Amniotic stem cell (primary cell): Measurements from ENCODE around the gene AGAP1.

ENCODE experiments used
- DNase-seq: peaks from one replicate; lab custom pipeline; 2025; lab: John Stamatoyannopoulos, UW

Gene AGAP1

GRCh38 chr2:235489897-235490296 is 3.9 kb upstream of the AGAP1 start:
- DNase-seq: no peak

DNA sequence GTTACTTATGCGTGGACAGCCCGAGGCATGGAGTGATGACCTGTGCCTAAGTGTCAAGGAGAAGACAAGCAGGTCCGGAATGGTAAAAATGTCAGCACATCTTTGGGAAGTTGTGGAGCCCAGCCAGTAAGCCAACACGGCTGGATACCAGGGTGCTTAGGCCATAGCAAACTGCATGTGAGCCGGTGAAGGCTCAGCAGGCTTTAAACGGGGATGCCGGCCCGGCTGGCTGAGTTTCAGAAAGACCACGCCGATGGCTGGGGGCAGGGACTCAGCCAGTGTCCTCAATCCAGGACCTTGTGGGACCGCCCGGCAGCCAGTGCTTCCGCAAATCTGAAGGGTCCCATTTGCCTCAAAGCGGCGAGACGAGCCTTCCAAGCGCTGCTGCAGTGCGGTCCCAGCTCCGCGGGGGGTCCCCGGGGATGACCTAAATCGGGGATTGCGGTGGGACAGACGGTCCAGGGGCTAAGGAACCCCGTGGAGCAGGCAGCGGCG is 946 bp upstream of the AGAP1 start:
- no peak for DNase-seq

GRCh38 chr2:235493402-235493774 is 455 bp upstream of the AGAP1 start:
- no peak for DNase-seq

DNA sequence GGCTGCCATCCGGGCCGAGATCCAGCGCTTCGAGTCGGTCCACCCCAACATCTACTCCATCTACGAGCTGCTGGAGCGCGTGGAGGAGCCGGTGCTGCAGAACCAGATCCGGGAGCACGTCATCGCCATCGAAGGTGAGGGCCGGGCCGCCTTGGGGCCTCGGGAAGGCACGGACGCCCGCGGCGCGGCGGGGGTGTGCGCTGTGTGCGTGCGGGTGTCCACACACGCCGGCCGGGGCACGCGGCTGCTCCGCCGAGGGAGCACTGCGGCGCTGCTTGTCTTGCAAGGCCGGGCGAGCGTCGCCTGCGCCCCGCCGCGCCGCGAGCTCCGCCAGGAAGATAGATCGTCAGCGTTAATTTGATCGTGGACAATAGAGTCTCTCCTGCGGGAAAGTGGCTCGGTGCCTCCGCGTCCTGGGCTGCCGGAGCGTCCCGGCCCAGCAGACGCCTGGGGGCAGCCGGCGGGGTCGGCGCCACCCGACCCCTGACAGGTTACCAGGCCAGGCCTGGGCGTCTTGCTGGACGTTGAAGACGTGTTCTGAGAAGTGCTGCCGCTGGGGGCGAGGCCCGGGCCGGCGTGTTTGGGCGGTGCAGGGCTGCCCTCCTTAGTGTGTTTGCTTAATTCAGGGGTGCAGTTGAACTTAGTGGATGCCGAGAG is 1.0 kb downstream of the AGAP1 start:
- DNase-seq: peak; percentile 13

DNA sequence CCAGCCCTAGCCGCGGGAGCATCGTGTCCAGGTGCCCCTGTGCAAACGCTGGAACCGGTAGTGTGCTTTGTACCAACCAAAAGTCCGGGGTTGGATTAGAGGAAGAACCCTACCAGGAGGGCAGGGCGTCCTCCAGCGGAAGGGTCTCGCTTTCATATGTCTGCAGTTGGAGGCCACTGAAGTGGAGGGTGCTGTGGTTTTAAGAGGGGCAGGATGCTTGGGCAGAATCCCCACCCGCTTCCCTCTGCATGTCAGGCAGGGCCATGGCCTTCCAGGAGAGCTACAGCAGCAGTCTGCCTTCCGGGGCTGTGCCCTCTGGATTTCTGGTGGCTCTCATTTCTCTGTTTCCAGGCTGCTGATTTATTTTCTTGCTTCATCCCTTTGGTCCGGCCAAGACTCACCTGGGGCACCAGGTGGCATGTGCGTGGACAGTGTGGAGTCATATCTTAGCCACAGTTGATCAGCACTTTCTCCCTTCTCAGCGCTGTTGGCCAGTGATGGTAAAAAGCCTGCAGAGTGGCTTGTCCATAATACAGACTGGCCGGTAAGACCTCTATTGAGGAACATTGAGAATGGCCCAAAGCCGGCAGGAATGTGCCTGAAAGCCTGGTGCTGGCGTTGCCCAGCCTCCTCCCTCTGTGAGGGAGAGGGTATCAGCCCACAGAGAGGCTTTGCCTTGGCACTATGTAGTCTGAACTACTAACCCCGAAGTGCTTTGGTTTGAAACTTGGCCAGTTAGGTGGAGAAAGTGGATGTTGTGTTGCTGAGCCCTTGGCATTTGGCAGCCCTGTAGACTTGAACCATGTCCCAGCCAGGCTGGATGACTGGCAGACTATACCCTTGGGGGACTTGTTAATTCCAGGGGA is 1.8 kb downstream of the AGAP1 start:
- no peak for DNase-seq

DNA sequence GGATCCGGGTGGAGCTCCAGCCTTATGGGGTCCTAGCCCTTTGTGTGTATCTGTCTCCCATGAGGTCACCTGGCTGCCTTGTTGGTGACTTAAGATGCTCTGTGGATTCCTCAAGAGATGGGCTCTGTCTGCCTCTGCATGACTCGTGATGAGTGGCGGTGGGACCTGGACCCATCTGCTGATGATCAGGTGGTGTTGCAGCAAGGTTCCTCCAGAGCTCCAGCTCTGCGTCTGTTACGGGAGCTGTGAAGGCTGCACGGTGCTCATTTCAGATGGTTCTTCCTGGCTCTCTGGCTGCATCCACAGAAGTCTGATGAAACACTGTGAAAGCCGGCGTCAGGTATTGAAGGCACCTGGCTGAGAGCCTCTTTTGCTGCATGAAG is 2.4 kb downstream of the AGAP1 start:
- DNase-seq: no peak

GRCh38 chr2:235497096-235497495 is 3.3 kb downstream of the AGAP1 start:
- no peak for DNase-seq

DNA sequence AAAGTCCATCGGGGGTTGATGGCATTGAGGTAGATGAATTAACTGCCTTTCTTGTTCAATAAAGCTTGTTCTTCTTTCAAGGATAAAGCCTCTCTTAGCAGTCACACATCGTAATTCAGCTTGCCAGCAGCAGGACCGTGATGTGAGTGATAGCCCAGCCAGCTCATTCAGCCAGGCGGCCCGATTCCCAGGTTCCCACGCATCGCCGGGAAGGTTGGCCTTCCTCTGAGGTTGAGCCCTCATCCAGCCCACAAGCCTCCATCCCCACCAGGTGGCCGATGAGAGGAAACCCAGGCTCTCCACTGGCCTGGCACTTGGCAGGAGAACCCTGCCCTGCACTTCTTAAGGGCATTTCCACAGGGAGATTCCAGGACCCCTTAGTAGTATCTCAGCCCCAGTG is 4.7 kb downstream of the AGAP1 start:
- no peak for DNase-seq

DNA sequence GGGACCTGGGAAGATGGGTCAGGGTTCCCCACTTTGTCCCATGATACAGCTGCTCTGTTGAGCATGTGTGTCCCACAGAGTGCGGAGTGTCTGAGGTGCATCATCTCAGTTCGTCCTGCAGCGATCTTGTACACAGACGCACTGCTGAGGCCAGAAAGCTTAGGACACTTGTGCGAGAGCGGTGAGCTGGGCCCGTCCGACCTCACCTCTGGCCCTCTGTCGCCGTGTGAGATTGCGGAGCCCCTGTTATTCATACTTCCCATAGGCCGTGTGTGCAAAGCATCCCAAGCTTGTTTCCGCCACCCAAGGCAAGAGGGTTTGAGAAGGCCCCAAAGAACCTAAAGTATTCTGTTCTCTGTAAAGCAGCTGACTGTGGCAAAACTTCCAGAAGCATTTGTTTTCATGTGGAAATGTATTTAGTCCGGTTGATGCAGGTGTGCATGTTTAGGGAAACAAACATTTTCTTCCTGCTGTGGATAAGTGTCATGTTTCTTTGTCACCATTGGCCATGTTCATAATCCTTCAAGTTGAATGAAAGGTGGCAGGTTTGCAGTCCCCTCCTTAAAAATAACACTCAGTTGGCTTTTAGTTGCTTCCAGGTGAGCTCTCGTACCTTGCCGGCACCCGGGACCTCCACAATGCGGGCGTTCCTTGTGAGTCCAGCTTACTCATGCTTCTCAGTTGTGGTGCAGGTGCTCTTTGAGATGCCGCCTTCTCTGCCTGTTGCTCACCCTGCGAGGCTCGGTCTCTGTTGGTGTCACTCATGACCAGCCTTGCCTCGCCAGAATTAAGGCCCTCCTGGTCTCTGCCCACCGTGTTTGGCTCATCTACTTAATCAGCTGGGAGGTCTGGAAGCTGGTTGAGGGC is 5.3 kb downstream of the AGAP1 start:
- DNase-seq: no peak

DNA sequence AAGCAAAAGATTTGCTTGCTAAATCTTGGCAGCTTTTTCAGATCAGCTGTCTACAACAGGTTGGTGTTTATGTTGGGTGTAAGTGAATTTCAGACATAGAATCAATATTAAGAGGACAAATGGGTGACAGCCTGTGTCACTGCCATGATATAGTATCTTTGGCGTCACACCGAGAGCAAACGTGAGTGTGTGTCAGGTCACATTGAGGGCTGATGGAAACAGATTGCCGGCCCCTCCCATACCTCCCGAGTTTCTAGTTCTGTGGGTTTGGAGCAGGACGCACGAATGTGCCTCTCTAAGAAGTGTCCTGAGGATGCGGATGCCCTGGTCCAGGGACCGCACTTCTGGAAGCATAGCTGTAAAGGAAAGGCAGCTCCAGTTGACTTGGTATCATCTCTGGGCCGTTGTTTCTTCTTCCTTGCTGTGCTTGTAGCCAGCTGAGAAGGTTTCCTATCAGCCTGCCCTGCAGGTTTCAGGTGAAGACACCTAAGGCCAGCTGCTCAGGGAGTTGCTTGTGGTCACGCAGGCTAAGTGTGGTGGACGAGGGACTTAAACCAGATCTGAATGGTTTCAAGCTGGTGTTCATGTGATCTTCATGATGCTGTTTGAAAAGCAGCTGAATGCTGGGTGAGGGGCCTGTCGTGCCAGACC is 6.4 kb downstream of the AGAP1 start:
- DNase-seq: no peak

DNA sequence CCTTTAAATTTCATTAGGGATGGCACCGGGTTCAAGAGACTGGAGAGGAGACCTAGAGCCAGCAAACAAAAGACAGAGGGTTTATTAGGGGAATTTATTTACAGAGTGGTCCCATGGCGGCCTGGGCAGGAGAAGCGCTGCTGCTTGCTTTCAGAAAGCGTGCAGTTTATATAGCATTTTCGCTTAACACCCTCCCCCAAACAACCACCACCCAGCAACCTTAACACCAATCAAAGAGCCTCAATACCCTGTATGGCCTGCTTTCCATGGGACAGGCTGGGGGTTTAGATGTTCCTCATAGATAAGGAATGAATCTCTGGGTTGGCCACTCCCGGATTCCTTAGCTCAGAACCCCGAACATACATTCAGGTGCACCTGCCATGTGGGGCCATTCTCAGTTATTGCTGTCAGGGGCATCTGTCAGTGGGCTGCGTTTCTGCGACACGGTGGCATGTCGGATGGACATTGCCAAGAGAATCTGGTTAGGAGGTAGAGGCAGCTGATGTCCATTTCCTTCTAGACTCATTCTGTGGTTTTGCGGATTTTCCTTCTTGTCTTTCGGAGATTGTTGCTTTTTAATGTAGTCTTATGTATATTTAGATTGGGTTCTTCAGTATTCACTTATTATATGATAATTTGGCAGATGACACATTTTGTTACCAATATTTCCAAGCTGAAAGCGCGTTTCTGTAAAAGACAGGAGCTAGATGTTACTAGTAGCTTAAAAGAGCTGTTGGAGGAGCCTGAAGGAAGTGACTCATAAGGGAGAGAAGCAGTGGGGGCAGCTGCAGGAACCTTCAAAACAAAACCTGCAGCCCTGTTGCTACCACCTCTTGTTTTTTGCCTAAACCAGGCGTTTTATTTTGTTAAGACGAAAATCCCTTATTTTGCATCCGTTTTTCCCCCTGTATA is 7.2 kb downstream of the AGAP1 start:
- DNase-seq: peak; percentile 20

GRCh38 chr2:235501673-235502031 is 7.8 kb downstream of the AGAP1 start:
- no peak for DNase-seq

DNA sequence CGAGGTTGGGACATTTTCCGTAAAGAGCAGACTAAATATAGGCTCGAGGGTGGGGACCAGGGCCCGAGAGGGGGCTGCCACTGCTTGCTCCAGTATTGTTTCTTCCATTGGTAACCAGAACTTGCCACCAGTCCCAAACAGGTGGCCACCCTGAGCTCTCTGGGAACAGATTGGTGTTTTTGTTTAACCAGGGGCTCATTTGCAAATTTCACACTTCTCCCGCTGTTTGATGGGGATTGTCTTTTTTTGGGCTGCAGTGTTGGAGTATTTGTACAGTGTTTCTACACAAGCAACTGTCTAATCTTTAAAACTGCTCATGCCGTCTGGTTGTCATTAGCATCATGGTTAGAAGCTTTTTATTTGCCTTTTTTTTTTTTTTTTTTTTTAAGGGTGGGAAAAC is 8.5 kb downstream of the AGAP1 start:
- no peak for DNase-seq

DNA sequence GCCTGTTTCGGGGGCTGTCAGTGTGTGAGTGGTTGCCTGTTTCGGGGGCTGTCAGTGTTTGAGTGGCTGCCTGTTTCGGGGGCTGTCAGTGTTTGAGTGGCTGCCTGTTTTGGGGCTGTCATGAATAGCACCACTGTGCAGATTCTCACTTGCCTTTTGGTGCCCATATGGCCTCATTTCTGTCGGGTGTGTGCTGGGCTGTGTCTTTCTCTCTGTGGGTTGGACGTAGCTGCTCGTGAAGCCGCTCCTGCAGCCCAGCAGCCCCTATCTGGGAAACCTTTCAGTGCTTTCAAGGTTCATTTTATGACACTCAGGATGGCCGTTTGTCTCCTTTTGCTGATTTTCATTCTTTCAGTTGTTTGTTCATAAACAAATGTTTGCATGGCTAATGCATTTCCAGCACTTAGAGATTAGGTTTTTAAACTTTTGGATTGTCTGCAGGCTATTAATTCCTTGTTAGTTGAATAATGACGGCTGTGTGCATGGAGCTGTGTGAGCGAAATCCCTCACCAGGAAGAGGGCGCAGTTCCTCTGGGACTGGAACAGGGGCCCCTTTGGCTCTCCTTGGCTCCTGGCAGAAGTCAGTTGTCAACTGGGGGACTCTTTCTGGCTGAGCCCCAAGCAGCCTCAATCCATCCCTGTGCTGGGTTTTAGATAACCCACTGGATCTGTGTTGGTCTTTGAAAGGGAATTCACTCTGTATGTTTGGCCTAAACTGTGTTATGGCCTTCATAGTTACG is 10.8 kb downstream of the AGAP1 start:
- no peak for DNase-seq

DNA sequence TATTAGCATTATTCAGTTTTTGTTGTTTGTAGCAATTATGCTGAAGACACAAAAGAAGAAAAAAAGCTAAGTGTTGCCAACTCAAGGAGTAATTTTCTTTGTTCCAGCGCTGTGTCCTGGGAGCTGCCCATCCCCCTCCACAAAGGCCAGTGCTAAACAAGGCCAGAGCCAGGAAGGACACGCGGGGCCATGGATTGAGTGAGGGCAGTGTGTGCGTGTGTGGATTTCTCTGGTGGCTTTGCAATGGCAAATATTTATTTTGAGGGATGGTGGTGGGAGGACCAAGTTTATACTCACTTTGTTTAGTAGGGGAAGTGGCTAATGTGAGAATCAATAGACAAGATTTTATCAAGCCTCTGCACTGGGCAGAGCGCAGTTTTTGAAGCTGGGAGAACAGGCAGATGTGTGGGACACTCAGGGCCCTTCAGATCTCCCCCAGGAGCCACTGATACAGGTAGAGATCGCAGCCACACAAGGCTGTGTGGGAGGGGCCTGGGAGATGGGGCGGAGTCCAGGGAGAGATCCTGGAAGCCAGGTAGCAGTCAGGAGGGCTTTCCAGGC is 11.4 kb downstream of the AGAP1 start:
- no peak for DNase-seq

GRCh38 chr2:235506291-235506996 is 12.6 kb downstream of the AGAP1 start:
- no peak for DNase-seq

DNA sequence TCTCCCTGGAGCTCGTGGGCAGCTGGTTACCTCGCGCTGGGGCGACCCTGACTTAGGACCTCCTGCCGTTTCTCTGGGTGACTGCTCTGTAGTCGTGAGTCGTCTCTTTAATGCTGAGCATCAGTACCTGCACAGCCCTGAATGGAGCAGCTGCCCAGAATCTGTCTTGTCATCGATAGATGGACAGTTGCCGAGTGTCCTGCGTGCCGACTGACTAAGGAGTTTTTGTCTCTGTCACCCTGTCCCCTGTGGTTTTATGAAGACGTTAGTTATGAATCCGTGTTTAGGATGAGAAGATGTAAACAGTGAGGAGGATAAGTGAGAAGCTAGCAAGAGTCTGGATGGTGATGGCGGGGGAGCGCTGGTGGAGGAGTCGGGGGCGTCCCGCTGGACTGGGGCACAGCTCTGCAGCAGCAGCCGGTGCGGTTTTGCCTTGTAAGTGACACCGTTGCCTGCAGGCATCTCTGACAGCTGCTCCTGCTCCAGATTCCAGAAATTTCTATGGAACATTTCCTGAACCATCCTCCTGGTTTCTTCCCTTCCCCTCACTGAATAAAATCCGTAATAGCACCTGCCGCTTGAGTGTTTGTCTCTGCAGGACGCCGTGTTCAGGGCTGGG is 13.3 kb downstream of the AGAP1 start:
- DNase-seq: no peak

GRCh38 chr2:235507928-235508327 is 14.1 kb downstream of the AGAP1 start:
- DNase-seq: no peak
